Progenitor cell of endocrine pancreas (in vitro differentiated cells): ENCODE measurements around the gene BMPER. TPM values are rescaled to one million over a fixed set of nuclear protein-coding genes. Genes with fewer than 3 reads are reported as not detected.

Experiments used
- DNase-seq: peaks from one replicate; pipeline ENCODE4 v3.0.0; 2021; ENCODE audit warnings: low spot score; ENCODE audit not compliant: unreplicated experiment
- H3K27ac Mint-ChIP-seq: 2 replicates; pipeline ENCODE4 v1.8.0; 2021; ENCODE audit warnings: mild to moderate bottlenecking, moderate library complexity, mixed read lengths
- H3K27me3 Mint-ChIP-seq: 2 replicates; pipeline ENCODE4 v1.8.0; 2021; ENCODE audit warnings: mixed read lengths
- H3K36me3 Mint-ChIP-seq: 2 replicates; pipeline ENCODE4 v1.8.0; 2022; ENCODE audit warnings: mixed read lengths; ENCODE audit not compliant: insufficient read depth
- H3K4me1 Mint-ChIP-seq: 2 replicates; pipeline ENCODE4 v1.8.0; 2021; ENCODE audit warnings: low read depth, mixed read lengths
- H3K4me3 Mint-ChIP-seq: 2 replicates; pipeline ENCODE4 v1.8.0; 2021; ENCODE audit warnings: low read depth, mild to moderate bottlenecking, moderate library complexity, mixed read lengths
- H3K9me3 Mint-ChIP-seq: 2 replicates; pipeline ENCODE4 v1.8.0; 2021; ENCODE audit warnings: low read depth, mixed read lengths
- total RNA-seq: library from RNA; stranded (reverse); gene quantifications from 2 replicates; pipeline ENCODE4 v1.2.1, GENCODE V29; 2021
- TF ChIP-seq, protein P1 (sequence below): fragments of 200-600 bp; sonication (generic); IDR thresholded peaks from one replicate; pipeline ENCODE4 v1.5.0; 2021; ENCODE audit warnings: antibody characterized with exemption, mild to moderate bottlenecking; ENCODE audit not compliant: unreplicated experiment

Gene BMPER
- total RNA-seq, 1 donor from 2014 or later: 0.36 TPM

DNA sequence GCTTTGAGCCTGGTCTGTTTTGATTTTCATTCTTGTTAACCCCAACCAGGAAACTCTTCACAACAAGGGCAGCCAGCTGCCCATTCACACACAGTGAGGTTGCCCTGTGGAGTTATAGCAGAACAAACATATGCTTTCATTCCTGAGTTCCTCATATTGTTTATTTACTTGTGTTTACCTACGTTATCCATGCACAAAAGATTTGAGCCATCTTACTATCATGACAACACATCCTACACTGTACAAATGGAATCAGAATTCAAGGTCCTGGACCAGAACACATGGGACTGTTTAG is 21.7 kb upstream of the BMPER start:
- TF ChIP-seq, protein P1, sequence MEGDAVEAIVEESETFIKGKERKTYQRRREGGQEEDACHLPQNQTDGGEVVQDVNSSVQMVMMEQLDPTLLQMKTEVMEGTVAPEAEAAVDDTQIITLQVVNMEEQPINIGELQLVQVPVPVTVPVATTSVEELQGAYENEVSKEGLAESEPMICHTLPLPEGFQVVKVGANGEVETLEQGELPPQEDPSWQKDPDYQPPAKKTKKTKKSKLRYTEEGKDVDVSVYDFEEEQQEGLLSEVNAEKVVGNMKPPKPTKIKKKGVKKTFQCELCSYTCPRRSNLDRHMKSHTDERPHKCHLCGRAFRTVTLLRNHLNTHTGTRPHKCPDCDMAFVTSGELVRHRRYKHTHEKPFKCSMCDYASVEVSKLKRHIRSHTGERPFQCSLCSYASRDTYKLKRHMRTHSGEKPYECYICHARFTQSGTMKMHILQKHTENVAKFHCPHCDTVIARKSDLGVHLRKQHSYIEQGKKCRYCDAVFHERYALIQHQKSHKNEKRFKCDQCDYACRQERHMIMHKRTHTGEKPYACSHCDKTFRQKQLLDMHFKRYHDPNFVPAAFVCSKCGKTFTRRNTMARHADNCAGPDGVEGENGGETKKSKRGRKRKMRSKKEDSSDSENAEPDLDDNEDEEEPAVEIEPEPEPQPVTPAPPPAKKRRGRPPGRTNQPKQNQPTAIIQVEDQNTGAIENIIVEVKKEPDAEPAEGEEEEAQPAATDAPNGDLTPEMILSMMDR: no peak
- DNase-seq: no peak
- H3K9me3 Mint-ChIP-seq: no peaks in the 10 kb centered on the region
- H3K4me3 Mint-ChIP-seq: no peak overlapping the region
- H3K36me3 Mint-ChIP-seq: no peaks in the 10 kb centered on the region
- H3K27ac Mint-ChIP-seq: no peak overlapping the region
- H3K4me1 Mint-ChIP-seq: peaks cover 2% of the 10 kb centered on the region
- H3K27me3 Mint-ChIP-seq: peaks cover 40% of the 10 kb centered on the region

DNA sequence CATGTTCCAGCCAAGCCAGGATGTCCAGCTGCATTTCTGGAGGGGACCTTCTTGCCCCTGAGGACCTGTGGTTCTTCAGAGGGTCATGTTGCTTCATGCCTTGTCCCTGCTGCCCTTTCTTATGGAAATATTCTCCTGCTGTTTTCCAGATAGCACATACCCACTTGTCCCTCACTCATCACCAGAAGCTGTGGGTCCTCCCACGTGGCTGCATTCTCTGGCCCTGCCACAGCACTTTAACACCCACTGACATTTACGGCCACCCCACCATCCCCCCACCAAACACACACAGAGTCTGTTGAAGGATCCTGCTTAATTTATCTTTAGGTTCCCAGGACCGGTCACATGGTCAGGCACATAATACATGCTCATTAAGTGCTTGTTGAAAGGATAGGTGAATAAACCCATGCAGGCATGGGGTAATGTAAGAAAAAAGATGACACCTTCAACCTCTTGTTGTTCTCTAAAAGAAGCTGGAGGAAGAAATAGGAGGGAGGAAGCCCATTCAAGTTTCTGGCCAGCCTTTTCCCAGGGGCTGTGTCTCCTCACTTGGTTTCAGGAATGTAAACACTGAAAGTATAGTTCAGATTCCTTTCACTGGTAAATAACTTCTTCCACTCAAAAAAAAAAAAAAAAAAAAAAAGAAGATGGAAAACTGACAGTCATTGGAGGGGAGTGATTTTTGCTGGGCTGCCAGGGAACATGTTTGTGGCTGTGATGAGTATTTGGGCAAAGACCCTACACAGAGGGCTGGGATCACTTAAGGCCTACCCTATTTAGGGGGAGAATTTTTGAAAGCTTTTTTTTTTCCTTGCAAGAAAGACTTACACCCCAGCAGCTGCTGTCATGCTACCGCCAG is 19.8 kb upstream of the BMPER start:
- Mint-ChIP-seq H3K9me3 (no peaks in the 10 kb centered on the region), H3K4me3 (no peak overlapping the region), H3K4me1 (peaks cover 2% of the 10 kb centered on the region), H3K27ac (no peak overlapping the region), H3K27me3 (peaks cover 43% of the 10 kb centered on the region), H3K36me3 (no peaks in the 10 kb centered on the region)
- no peak for DNase-seq
- TF ChIP-seq, protein P1: no peak

DNA sequence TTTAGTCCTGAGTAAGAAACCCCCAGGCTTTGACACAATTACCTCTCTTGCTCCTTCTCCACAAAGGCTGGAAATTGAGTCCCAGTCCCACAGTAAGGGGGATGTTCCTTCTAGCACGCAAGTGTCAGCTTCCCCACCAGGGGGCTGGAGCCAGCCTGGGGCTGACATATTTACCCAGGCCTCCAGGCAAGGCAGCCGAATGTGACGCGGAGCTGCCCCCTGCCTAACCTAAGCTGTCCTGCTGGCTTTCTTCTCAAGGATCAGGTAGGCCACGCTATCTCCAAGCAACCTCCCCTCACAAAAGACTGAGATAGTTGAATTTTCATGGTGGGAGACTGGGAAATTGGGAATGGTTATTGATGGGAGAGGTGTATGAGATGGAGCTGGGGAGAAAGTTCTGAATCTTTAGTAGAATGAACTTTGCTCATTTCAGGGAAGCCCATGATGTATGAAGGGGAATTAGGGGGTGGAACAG is 19.2 kb upstream of the BMPER start:
- no peaks in the 10 kb centered on the region for H3K36me3 Mint-ChIP-seq
- H3K4me3 Mint-ChIP-seq: no peak overlapping the region
- H3K9me3 Mint-ChIP-seq: no peaks in the 10 kb centered on the region
- H3K27ac Mint-ChIP-seq: no peak overlapping the region
- DNase-seq: peak; percentile 45
- peaks cover 2% of the 10 kb centered on the region for H3K4me1 Mint-ChIP-seq
- TF ChIP-seq, protein P1: peak; percentile 69
- peaks cover 38% of the 10 kb centered on the region for H3K27me3 Mint-ChIP-seq

DNA sequence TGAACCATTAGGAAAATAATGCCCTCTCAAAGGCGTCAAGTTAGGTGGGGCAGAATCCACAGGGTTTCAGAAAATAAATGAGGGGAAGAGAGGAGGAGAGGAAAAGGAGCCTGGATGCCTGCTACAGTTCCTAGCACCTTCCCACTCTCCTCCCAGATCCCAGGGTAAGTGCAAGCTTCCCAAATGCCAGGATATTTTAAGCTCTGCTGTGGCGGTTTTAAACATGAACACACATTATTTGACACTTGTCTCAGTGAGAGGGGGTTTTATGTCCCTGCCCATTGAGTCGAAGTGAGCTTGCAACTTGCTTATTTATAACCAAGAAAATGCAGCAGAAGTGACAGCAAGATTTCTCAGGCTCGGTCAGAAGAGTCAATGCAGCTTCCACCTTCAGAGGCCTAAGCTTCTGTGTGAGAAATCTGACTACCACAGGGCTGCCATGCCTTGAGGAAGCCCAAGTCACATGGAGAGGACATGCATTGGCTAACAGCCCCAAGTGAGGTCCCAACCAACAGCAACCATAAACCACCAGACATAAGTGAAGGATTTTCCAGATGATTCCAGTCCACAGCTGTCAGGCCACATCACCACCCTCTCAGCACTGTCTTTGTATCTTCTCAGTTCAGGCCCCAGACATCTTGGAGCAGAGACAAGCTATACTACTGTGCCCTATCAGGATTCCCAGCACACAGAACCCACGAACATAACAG is 17.9 kb upstream of the BMPER start:
- no peaks in the 10 kb centered on the region for H3K9me3 Mint-ChIP-seq
- TF ChIP-seq, protein P1: no peak
- DNase-seq: no peak
- peaks cover 45% of the 10 kb centered on the region for H3K27me3 Mint-ChIP-seq
- no peak overlapping the region for H3K4me3 Mint-ChIP-seq
- no peaks in the 10 kb centered on the region for H3K36me3 Mint-ChIP-seq
- H3K4me1 Mint-ChIP-seq: peaks cover 2% of the 10 kb centered on the region
- no peak overlapping the region for H3K27ac Mint-ChIP-seq

GRCh38 chr7:33888166-33888565 is 17.2 kb upstream of the BMPER start:
- H3K36me3 Mint-ChIP-seq: no peaks in the 10 kb centered on the region
- peaks cover 2% of the 10 kb centered on the region for H3K4me1 Mint-ChIP-seq
- H3K9me3 Mint-ChIP-seq: no peaks in the 10 kb centered on the region
- no peak for DNase-seq
- TF ChIP-seq, protein P1: no peak
- peaks cover 52% of the 10 kb centered on the region for H3K27me3 Mint-ChIP-seq
- no peak overlapping the region for H3K27ac Mint-ChIP-seq
- H3K4me3 Mint-ChIP-seq: no peak overlapping the region
